ENCODE results near the gene SAMSN1.

DNA sequence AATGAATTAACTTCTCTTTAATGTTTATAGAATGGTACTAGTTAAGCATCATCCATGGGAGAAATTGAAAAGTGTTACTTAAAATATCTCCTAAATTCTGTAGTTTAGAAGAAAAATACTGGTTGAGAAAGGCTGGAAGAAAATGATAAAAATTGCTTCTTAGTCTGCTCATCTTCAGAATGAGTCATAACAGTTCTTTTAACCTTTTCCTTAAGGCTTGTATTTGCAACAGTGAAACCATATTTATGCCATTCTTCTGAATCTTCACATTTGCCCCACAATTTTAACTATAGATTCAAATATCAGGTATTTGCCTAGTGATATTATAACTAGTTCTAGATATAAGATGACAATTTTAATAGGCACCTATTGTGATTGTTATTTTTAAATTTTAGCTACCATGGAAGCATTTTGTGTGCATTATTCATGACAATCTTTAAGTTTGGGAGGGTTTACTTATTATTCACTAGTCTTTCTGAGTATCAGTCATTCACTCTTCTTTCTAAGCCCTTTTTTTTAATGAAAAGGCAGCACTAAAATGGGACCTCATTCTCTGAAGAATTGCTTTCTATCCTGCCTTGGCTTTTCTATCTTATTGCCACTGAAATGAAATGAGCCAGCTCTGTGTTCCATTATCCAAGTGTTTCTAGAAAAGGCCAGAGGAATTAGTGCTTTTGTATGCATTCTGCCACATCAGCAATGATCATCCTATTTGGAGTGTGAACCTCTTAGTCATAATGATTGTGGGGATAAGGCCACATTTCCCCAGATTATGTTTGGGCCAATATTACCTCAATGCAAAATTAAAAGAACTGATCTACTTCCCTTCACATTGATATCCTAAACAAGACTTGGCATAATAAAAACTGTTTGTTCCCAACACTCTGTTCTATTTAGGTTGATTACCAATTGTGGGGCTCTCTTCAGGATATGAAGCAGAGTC is 58.4 kb downstream of the SAMSN1 start:
- TF ChIP-seq, protein P1, sequence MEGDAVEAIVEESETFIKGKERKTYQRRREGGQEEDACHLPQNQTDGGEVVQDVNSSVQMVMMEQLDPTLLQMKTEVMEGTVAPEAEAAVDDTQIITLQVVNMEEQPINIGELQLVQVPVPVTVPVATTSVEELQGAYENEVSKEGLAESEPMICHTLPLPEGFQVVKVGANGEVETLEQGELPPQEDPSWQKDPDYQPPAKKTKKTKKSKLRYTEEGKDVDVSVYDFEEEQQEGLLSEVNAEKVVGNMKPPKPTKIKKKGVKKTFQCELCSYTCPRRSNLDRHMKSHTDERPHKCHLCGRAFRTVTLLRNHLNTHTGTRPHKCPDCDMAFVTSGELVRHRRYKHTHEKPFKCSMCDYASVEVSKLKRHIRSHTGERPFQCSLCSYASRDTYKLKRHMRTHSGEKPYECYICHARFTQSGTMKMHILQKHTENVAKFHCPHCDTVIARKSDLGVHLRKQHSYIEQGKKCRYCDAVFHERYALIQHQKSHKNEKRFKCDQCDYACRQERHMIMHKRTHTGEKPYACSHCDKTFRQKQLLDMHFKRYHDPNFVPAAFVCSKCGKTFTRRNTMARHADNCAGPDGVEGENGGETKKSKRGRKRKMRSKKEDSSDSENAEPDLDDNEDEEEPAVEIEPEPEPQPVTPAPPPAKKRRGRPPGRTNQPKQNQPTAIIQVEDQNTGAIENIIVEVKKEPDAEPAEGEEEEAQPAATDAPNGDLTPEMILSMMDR (IDR thresholded peaks at IDR 0.05): no peak
- no peak for TF ChIP-seq POLR2A (IDR thresholded peaks at IDR 0.05)
- TF ChIP-seq POLR2AphosphoS5 (IDR thresholded peaks at IDR 0.05): no peak
- TF ChIP-seq EP300 (IDR thresholded peaks at IDR 0.05): no peak

Data from stomach (tissue), 4 donors.